ENCODE measurements around the gene MRPS23.

MRPS23 gene

GRCh38 chr17:57885148-57885915, 35.5 kb upstream of the MRPS23 start:
- no peak overlapping the region for H3K4me3 Mint-ChIP-seq
- no peaks in the 10 kb centered on the region for H3K36me3 Mint-ChIP-seq
- no peak overlapping the region for H3K27ac Mint-ChIP-seq
- no peaks in the 10 kb centered on the region for H3K27me3 Mint-ChIP-seq
- no peaks in the 10 kb centered on the region for H3K9me3 Mint-ChIP-seq
- peaks cover 8% of the 10 kb centered on the region for H3K4me1 Mint-ChIP-seq

- Mint-ChIP-seq H3K4me3 (no peak overlapping the region), H3K4me1 (peaks cover 21% of the 10 kb centered on the region), H3K27me3 (no peaks in the 10 kb centered on the region), H3K27ac (no peak overlapping the region), H3K36me3 (no peaks in the 10 kb centered on the region), H3K9me3 (no peaks in the 10 kb centered on the region)
Measured at GRCh38 chr17:57881783-57882351, 32.0 kb upstream of the MRPS23 start.

- no peaks in the 10 kb centered on the region for H3K27me3 Mint-ChIP-seq
- no peaks in the 10 kb centered on the region for H3K36me3 Mint-ChIP-seq
- H3K4me3 Mint-ChIP-seq: no peak overlapping the region
- H3K4me1 Mint-ChIP-seq: peaks cover 21% of the 10 kb centered on the region
- H3K9me3 Mint-ChIP-seq: no peaks in the 10 kb centered on the region
- H3K27ac Mint-ChIP-seq: no peak overlapping the region
Measured at GRCh38 chr17:57881143-57881542, 31.3 kb upstream of the MRPS23 start.

GRCh38 chr17:57880086-57880456, 30.2 kb upstream of the MRPS23 start:
- Mint-ChIP-seq H3K4me3 (no peak overlapping the region), H3K27ac (peak overlapping the region; percentile 36)

GRCh38 chr17:57879437-57880085, 29.7 kb upstream of the MRPS23 start:
- no peaks in the 10 kb centered on the region for H3K9me3 Mint-ChIP-seq
- peaks cover 21% of the 10 kb centered on the region for H3K4me1 Mint-ChIP-seq
- no peak overlapping the region for H3K27ac Mint-ChIP-seq
- no peak overlapping the region for H3K4me3 Mint-ChIP-seq
- no peaks in the 10 kb centered on the region for H3K36me3 Mint-ChIP-seq
- H3K27me3 Mint-ChIP-seq: no peaks in the 10 kb centered on the region

More at GRCh38 chr17:57880086-57880456, 30.2 kb upstream of the MRPS23 start:
- no peaks in the 10 kb centered on the region for H3K9me3 Mint-ChIP-seq
- H3K27me3 Mint-ChIP-seq: no peaks in the 10 kb centered on the region
- peaks cover 21% of the 10 kb centered on the region for H3K4me1 Mint-ChIP-seq
- H3K36me3 Mint-ChIP-seq: no peaks in the 10 kb centered on the region

GRCh38 chr17:57877803-57878377, 28.0 kb upstream of the MRPS23 start:
- no peaks in the 10 kb centered on the region for H3K9me3 Mint-ChIP-seq
- H3K27me3 Mint-ChIP-seq: peaks cover 5% of the 10 kb centered on the region
- H3K27ac Mint-ChIP-seq: no peak overlapping the region
- H3K4me1 Mint-ChIP-seq: peaks cover 30% of the 10 kb centered on the region
- no peak overlapping the region for H3K4me3 Mint-ChIP-seq
- no peaks in the 10 kb centered on the region for H3K36me3 Mint-ChIP-seq

GRCh38 chr17:57876866-57877237, 27.0 kb upstream of the MRPS23 start:
- Mint-ChIP-seq H3K4me3 (no peak overlapping the region), H3K36me3 (no peaks in the 10 kb centered on the region), H3K9me3 (no peaks in the 10 kb centered on the region), H3K4me1 (peaks cover 30% of the 10 kb centered on the region), H3K27me3 (peaks cover 5% of the 10 kb centered on the region), H3K27ac (no peak overlapping the region)

- Mint-ChIP-seq H3K27me3 (peaks cover 5% of the 10 kb centered on the region), H3K36me3 (no peaks in the 10 kb centered on the region), H3K9me3 (no peaks in the 10 kb centered on the region), H3K27ac (no peak overlapping the region), H3K4me1 (peaks cover 30% of the 10 kb centered on the region), H3K4me3 (no peak overlapping the region)
Measured at GRCh38 chr17:57876023-57876865, 26.4 kb upstream of the MRPS23 start.

GRCh38 chr17:57875290-57876022, 25.6 kb upstream of the MRPS23 start:
- Mint-ChIP-seq H3K36me3 (no peaks in the 10 kb centered on the region), H3K4me1 (peaks cover 23% of the 10 kb centered on the region), H3K4me3 (no peak overlapping the region), H3K27ac (peak overlapping the region; percentile 17), H3K27me3 (peaks cover 5% of the 10 kb centered on the region), H3K9me3 (no peaks in the 10 kb centered on the region)

GRCh38 chr17:57874434-57875289, 24.8 kb upstream of the MRPS23 start:
- peaks cover 5% of the 10 kb centered on the region for H3K27me3 Mint-ChIP-seq
- peaks cover 15% of the 10 kb centered on the region for H3K4me1 Mint-ChIP-seq
- peak overlapping the region; percentile 64 for H3K4me3 Mint-ChIP-seq
- no peaks in the 10 kb centered on the region for H3K36me3 Mint-ChIP-seq
- no peaks in the 10 kb centered on the region for H3K9me3 Mint-ChIP-seq
- peak overlapping the region; percentile 65 for H3K27ac Mint-ChIP-seq

- H3K27me3 Mint-ChIP-seq: peaks cover 5% of the 10 kb centered on the region
- peaks cover 9% of the 10 kb centered on the region for H3K4me1 Mint-ChIP-seq
- H3K4me3 Mint-ChIP-seq: peak overlapping the region; percentile 64
- no peaks in the 10 kb centered on the region for H3K36me3 Mint-ChIP-seq
- peak overlapping the region; percentile 65 for H3K27ac Mint-ChIP-seq
- no peaks in the 10 kb centered on the region for H3K9me3 Mint-ChIP-seq
Measured at GRCh38 chr17:57874058-57874419, 24.2 kb upstream of the MRPS23 start.

GRCh38 chr17:57873261-57874057, 23.6 kb upstream of the MRPS23 start:
- no peaks in the 10 kb centered on the region for H3K36me3 Mint-ChIP-seq
- H3K4me1 Mint-ChIP-seq: peaks cover 8% of the 10 kb centered on the region
- H3K27ac Mint-ChIP-seq: no peak overlapping the region
- H3K9me3 Mint-ChIP-seq: no peaks in the 10 kb centered on the region
- H3K27me3 Mint-ChIP-seq: peaks cover 5% of the 10 kb centered on the region
- no peak overlapping the region for H3K4me3 Mint-ChIP-seq

- Mint-ChIP-seq H3K27ac (no peak overlapping the region), H3K9me3 (no peaks in the 10 kb centered on the region), H3K4me3 (no peak overlapping the region), H3K4me1 (peaks cover 15% of the 10 kb centered on the region), H3K36me3 (no peaks in the 10 kb centered on the region), H3K27me3 (peaks cover 5% of the 10 kb centered on the region)
Measured at GRCh38 chr17:57872536-57872935, 22.7 kb upstream of the MRPS23 start.
